GM21390 (cell line): ENCODE results near the gene MFRP.
A peak's percentile ranks its signal among the peaks of the same experiment; 100 is the strongest.
"Not testable (repeated sequence)": the region's sequence is repeated elsewhere in the genome, so short reads cannot be mapped to it uniquely, and the experiment has no call there.

Experiments
- ATAC-seq: cut with Tn5 transposase; IDR thresholded peaks from one replicate; pipeline ENCODE4 v1.9.1; 2021; ENCODE audit not compliant: unreplicated experiment

MFRP gene

GRCh38 chr11:119346605-119347004 lies at the start of gene MFRP:
TSS of gene MFRP (minus strand) at chr11:119346705. CDS start at chr11:119346513, 192 bp downstream.
- no peak for ATAC-seq

- no peak for ATAC-seq
Measured at GRCh38 chr11:119391275-119391674, 44.8 kb upstream of the MFRP start.

- no peak for ATAC-seq
Measured at GRCh38 chr11:119389611-119390254, 43.2 kb upstream of the MFRP start.

GRCh38 chr11:119388103-119388502 lies 41.6 kb upstream of the MFRP start:
- no peak for ATAC-seq

- no peak for ATAC-seq
Measured at GRCh38 chr11:119384332-119384731, 37.8 kb upstream of the MFRP start.

GRCh38 chr11:119382513-119382912 lies 36.0 kb upstream of the MFRP start:
- ATAC-seq, result not testable (repeated sequence)

GRCh38 chr11:119382101-119382500 lies 35.6 kb upstream of the MFRP start:
- ATAC-seq, result no peak

- ATAC-seq, result peak; percentile 99
Measured at GRCh38 chr11:119381181-119381988, 34.9 kb upstream of the MFRP start, which contains the start of gene USP2. TSS of gene USP2 (minus strand) at chr11:119381690. CDS start at chr11:119373480, 8,210 bp downstream.

GRCh38 chr11:119380827-119381180 lies 34.3 kb upstream of the MFRP start:
- ATAC-seq, result no peak

GRCh38 chr11:119380160-119380826 lies 33.8 kb upstream of the MFRP start:
- ATAC-seq, result no peak

GRCh38 chr11:119378851-119379465 lies 32.5 kb upstream of the MFRP start:
- no peak for ATAC-seq

GRCh38 chr11:119377961-119378667 lies 31.6 kb upstream of the MFRP start:
- ATAC-seq, result no peak

- ATAC-seq, result no peak
Measured at GRCh38 chr11:119377112-119377901, 30.8 kb upstream of the MFRP start.

- no peak for ATAC-seq
Measured at GRCh38 chr11:119376197-119376847, 29.8 kb upstream of the MFRP start.

- no peak for ATAC-seq
Measured at GRCh38 chr11:119375337-119376196, 29.1 kb upstream of the MFRP start.

- no peak for ATAC-seq
Measured at GRCh38 chr11:119374632-119375336, 28.3 kb upstream of the MFRP start.

GRCh38 chr11:119373921-119374631 lies 27.6 kb upstream of the MFRP start:
- no peak for ATAC-seq
